Hepatocyte (in vitro differentiated cells): ENCODE measurements around the gene CDC42SE2.

Experiments
- EZH2 ChIP-seq: fragments of 200-600 bp; sonication (generic); IDR thresholded peaks from 2 replicates; pipeline ENCODE4 v1.6.1; 2016; ENCODE audit warnings: antibody characterized with exemption, mild to moderate bottlenecking, borderline replicate concordance
- EZH2phosphoT487 ChIP-seq: fragments of 200-600 bp; sonication (generic); IDR thresholded peaks from one replicate; pipeline ENCODE4 v1.6.1; 2018; ENCODE audit warnings: antibody characterized with exemption, mild to moderate bottlenecking, low read depth, moderate library complexity; ENCODE audit not compliant: unreplicated experiment, severe bottlenecking
- TF ChIP-seq, protein P1 (sequence below): fragments of 200-600 bp; sonication (generic); IDR thresholded peaks from 2 replicates; pipeline ENCODE4 v1.5.1; 2016; ENCODE audit warnings: antibody characterized with exemption, mild to moderate bottlenecking; ENCODE audit not compliant: poor library complexity

DNA sequence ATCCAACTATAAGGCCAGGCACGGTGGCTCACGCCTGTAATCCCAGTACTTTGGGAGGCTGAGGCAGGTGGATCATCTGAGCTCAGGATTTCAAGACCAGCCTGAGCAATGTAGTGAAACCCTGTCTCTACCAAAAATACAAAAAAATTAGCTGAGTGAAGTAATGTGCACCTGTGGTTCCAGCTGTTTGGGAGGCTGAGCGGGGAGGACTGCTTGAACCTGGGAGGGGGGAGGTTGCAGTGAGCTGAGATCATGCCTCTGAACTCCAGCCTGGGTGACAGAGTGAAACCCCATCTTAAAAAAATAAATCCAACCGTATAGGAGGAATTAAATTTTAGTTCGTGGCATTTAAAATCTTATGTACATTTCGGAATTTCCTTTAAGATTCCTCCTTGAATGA, 123.4 kb downstream of the CDC42SE2 start:
- TF ChIP-seq EZH2phosphoT487 (no peak), EZH2 (no peak)
- TF ChIP-seq, protein P1, sequence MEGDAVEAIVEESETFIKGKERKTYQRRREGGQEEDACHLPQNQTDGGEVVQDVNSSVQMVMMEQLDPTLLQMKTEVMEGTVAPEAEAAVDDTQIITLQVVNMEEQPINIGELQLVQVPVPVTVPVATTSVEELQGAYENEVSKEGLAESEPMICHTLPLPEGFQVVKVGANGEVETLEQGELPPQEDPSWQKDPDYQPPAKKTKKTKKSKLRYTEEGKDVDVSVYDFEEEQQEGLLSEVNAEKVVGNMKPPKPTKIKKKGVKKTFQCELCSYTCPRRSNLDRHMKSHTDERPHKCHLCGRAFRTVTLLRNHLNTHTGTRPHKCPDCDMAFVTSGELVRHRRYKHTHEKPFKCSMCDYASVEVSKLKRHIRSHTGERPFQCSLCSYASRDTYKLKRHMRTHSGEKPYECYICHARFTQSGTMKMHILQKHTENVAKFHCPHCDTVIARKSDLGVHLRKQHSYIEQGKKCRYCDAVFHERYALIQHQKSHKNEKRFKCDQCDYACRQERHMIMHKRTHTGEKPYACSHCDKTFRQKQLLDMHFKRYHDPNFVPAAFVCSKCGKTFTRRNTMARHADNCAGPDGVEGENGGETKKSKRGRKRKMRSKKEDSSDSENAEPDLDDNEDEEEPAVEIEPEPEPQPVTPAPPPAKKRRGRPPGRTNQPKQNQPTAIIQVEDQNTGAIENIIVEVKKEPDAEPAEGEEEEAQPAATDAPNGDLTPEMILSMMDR = no peak
